ENCODE results near the gene ITGB2. TPM values are rescaled to one million over a fixed set of nuclear protein-coding genes. Genes with fewer than 3 reads are reported as not detected.

ITGB2 gene
- total RNA-seq, 1 donor from 2014 or later, result 0.34 TPM

- no peak for DNase-seq
These were observed 55.0 kb downstream of the ITGB2 start for GRCh38 chr21:44865561-44866280.

GRCh38 chr21:44862869-44863685, 57.6 kb downstream of the ITGB2 start:
- DNase-seq, result no peak

- DNase-seq, result no peak
These were observed 61.9 kb downstream of the ITGB2 start for GRCh38 chr21:44858791-44859190.

- DNase-seq, result no peak
These were observed 62.4 kb downstream of the ITGB2 start for GRCh38 chr21:44858291-44858690.

GRCh38 chr21:44857127-44857892, 63.4 kb downstream of the ITGB2 start:
- DNase-seq, result no peak

- no peak for DNase-seq
These were observed 64.6 kb downstream of the ITGB2 start for GRCh38 chr21:44856131-44856530.

GRCh38 chr21:44855572-44855971, 65.1 kb downstream of the ITGB2 start:
- no peak for DNase-seq

- DNase-seq, result no peak
These were observed 65.8 kb downstream of the ITGB2 start for GRCh38 chr21:44854664-44855446.

- no peak for DNase-seq
These were observed 66.4 kb downstream of the ITGB2 start for GRCh38 chr21:44854391-44854663.

GRCh38 chr21:44853601-44854390, 66.9 kb downstream of the ITGB2 start:
- DNase-seq, result no peak

GRCh38 chr21:44850905-44851657, 69.6 kb downstream of the ITGB2 start:
- no peak for DNase-seq

- no peak for DNase-seq
These were observed 70.4 kb downstream of the ITGB2 start for GRCh38 chr21:44850208-44850800.

- no peak for DNase-seq
These were observed 71.0 kb downstream of the ITGB2 start for GRCh38 chr21:44849616-44850130.

- no peak for DNase-seq
These were observed 71.7 kb downstream of the ITGB2 start for GRCh38 chr21:44848821-44849521.

- no peak for DNase-seq
These were observed 73.2 kb downstream of the ITGB2 start for GRCh38 chr21:44847261-44848056.

- DNase-seq, result peak; percentile 66
These were observed 74.0 kb downstream of the ITGB2 start for GRCh38 chr21:44846485-44847260.

- DNase-seq, result no peak
These were observed 74.5 kb downstream of the ITGB2 start for GRCh38 chr21:44846224-44846484.

All from dermis blood vessel endothelial cell (primary cell).